H1 (cell line): ENCODE results near the gene MORC2. TPM values are rescaled to one million over a fixed set of nuclear protein-coding genes. Genes with fewer than 3 reads are reported as not detected.

Experiments
- CTCF ChIA-PET: fragments of 300-600 bp; sonication (Branson Sonifier 250); formaldehyde crosslinking; loops from one replicate; lab custom pipeline; 2021; ENCODE audit not compliant: partially characterized antibody; lab: Charles Lee
- POLR2A ChIA-PET: fragments of 300-600 bp; sonication (Branson Sonifier 250); formaldehyde crosslinking; loops from one replicate; lab custom pipeline; 2021; ENCODE audit warnings: inconsistent platforms; ENCODE audit not compliant: partially characterized antibody; lab: Charles Lee
- DNase-seq, 2 experiments: peaks; one replicate each; pipeline versions ENCODE4 v3.0.0 to v3.0.0-alpha.2; 2010 to 2022; ENCODE audit warnings: low spot score in 2 of 2, low read depth in 1 of 2, mixed read lengths in 1 of 2
- FAIRE-seq: peaks from 2 replicates; lab custom pipeline; 2011; peaks lifted over from hg19 to GRCh38; lab: Jason Lieb, UNC
- H2AFZ ChIP-seq: 2 replicates; pipeline ENCODE4 v1.8.1; 2012; ENCODE audit warnings: low read length, inconsistent platforms
- H2AK5ac ChIP-seq: 2 replicates; pipeline ENCODE4 v1.6.1; 2013; ENCODE audit warnings: low read depth, low read length
- H2BK120ac ChIP-seq: replicated peaks from 2 replicates; pipeline ENCODE3; 2013; ENCODE audit warnings: low read depth, low read length, inconsistent platforms
- H2BK12ac ChIP-seq: 2 replicates; pipeline ENCODE4 v1.6.1; 2013; ENCODE audit warnings: low read depth, low read length
- H2BK15ac ChIP-seq: 2 replicates; pipeline ENCODE4 v1.6.1; 2013; ENCODE audit warnings: low read length
- H2BK20ac ChIP-seq: 2 replicates; pipeline ENCODE4 v1.6.1; 2013; ENCODE audit warnings: low read length
- H2BK5ac ChIP-seq: 2 replicates; pipeline ENCODE4 v1.6.1; 2013; ENCODE audit warnings: low read depth, low read length
- H3K14ac ChIP-seq: 2 replicates; pipeline ENCODE4 v1.6.1; 2013; ENCODE audit warnings: inconsistent platforms; ENCODE audit not compliant: insufficient read length
- H3K18ac ChIP-seq: 2 replicates; pipeline ENCODE4 v1.6.1; 2013; ENCODE audit warnings: low read length; ENCODE audit errors: extremely low read depth
- H3K23ac ChIP-seq: 2 replicates; pipeline ENCODE4 v1.6.1; 2013; ENCODE audit warnings: inconsistent platforms; ENCODE audit not compliant: insufficient read length
- H3K23me2 ChIP-seq: 2 replicates; pipeline ENCODE4 v1.6.1; 2013; ENCODE audit warnings: low read depth, low read length
- H3K27ac ChIP-seq: 2 replicates; pipeline ENCODE4 v1.6.1; 2011; ENCODE audit warnings: low read depth, low read length, inconsistent platforms
- H3K27me3 ChIP-seq, 4 experiments: replicated peaks in 1 of 4; 1 replicate in 1 of 4; 2 replicates in 3 of 4; pipeline versions ENCODE4 v1.6.1 to v1.8.1; 2011 to 2013; ENCODE audit warnings: low read length in 3 of 4, mild to moderate bottlenecking in 3 of 4, inconsistent platforms in 2 of 4, mixed read lengths in 2 of 4, moderate library complexity in 1 of 4; ENCODE audit not compliant: control insufficient read depth in 3 of 4, insufficient read depth in 3 of 4; ENCODE audit errors: extremely low read depth in 1 of 4
- H3K36me3 ChIP-seq, 4 experiments: 2 replicates each; pipeline versions ENCODE4 v1.6.1 to v1.8.1; 2011 to 2013; ENCODE audit warnings: mild to moderate bottlenecking in 4 of 4, low read length in 3 of 4, moderate library complexity in 2 of 4, control low read depth in 1 of 4, inconsistent platforms in 1 of 4; ENCODE audit not compliant: insufficient read depth in 4 of 4, control insufficient read depth in 2 of 4
- H3K4ac ChIP-seq: replicated peaks from 2 replicates; pipeline ENCODE3; 2013; ENCODE audit warnings: low read length, low read depth, mixed read lengths, inconsistent platforms; ENCODE audit not compliant: insufficient read length
- H3K4me1 ChIP-seq, 4 experiments: replicated peaks in 1 of 4; 1 replicate in 1 of 4; 2 replicates in 3 of 4; pipeline versions ENCODE4 v1.6.1 to v1.8.1; 2011 to 2013; ENCODE audit warnings: low read length in 3 of 4, inconsistent platforms in 2 of 4, mixed read lengths in 1 of 4; ENCODE audit not compliant: insufficient read depth in 4 of 4, control insufficient read depth in 3 of 4
- H3K4me2 ChIP-seq, 2 experiments: 2 replicates each; pipeline versions ENCODE4 v1.6.1 to v1.8.1; 2011 to 2013; ENCODE audit warnings: low read depth in 2 of 2, low read length in 2 of 2, control low read depth in 1 of 2, inconsistent platforms in 1 of 2, mild to moderate bottlenecking in 1 of 2; ENCODE audit not compliant: insufficient read depth in 1 of 2
- H3K4me3 ChIP-seq, 4 experiments: fragments of 200-600, 300-600 bp in 1 of 4; sonication (generic), shearing (Covaris generic), sonication (Bioruptor Twin) in 1 of 4; 2 replicates each; pipeline versions ENCODE4 v1.5.1 to v1.8.1; 2011 to 2016; ENCODE audit warnings: low read length in 4 of 4, low read depth in 3 of 4, control low read depth in 2 of 4, inconsistent platforms in 2 of 4, mild to moderate bottlenecking in 2 of 4, mixed read lengths in 1 of 4, moderate library complexity in 1 of 4; ENCODE audit not compliant: insufficient read depth in 2 of 4; ENCODE audit errors: extremely low read depth in 1 of 4
- H3K56ac ChIP-seq: replicated peaks from 2 replicates; pipeline ENCODE3; 2013; ENCODE audit warnings: low read depth, mild to moderate bottlenecking, mixed read lengths, low read length, inconsistent platforms; ENCODE audit not compliant: insufficient read length
- H3K79me1 ChIP-seq: 2 replicates; pipeline ENCODE4 v1.6.1; 2013; ENCODE audit warnings: low read depth, low read length, control low read depth
- H3K79me2 ChIP-seq, 2 experiments: 2 replicates each; pipeline versions ENCODE4 v1.6.1 to v1.8.1; 2012 to 2013; ENCODE audit warnings: low read length in 2 of 2, mild to moderate bottlenecking in 2 of 2, inconsistent platforms in 1 of 2; ENCODE audit not compliant: insufficient read depth in 2 of 2, control insufficient read depth in 1 of 2
- H3K9ac ChIP-seq, 4 experiments: replicated peaks in 1 of 4; 1 replicate in 1 of 4; 2 replicates in 3 of 4; pipeline versions ENCODE4 v1.6.1 to v1.8.1; 2011 to 2013; ENCODE audit warnings: low read depth in 3 of 4, low read length in 3 of 4, control low read depth in 2 of 4, mild to moderate bottlenecking in 2 of 4, moderate library complexity in 2 of 4, inconsistent platforms in 1 of 4; ENCODE audit errors: extremely low read depth in 1 of 4
- H3K9me3 ChIP-seq, 2 experiments: 2 replicates each; pipeline versions ENCODE4 v1.6.1 to v1.8.1; 2012 to 2013; ENCODE audit warnings: mild to moderate bottlenecking in 2 of 2, moderate library complexity in 2 of 2, control low read depth in 1 of 2, inconsistent platforms in 1 of 2, low read depth in 1 of 2, low read length in 1 of 2, mixed read lengths in 1 of 2; ENCODE audit not compliant: insufficient read depth in 2 of 2
- H4K20me1 ChIP-seq, 2 experiments: replicated peaks in 1 of 2; 2 replicates each; pipeline versions ENCODE3 to v1.8.1; 2011 to 2013; ENCODE audit warnings: inconsistent platforms in 2 of 2, low read length in 2 of 2, mild to moderate bottlenecking in 1 of 2; ENCODE audit not compliant: insufficient read depth in 2 of 2, control insufficient read depth in 1 of 2
- H4K5ac ChIP-seq: 2 replicates; pipeline ENCODE4 v1.6.1; 2013; ENCODE audit warnings: low read length, low read depth, mixed read lengths, inconsistent platforms; ENCODE audit not compliant: insufficient read length
- H4K8ac ChIP-seq: 2 replicates; pipeline ENCODE4 v1.8.0; 2013; ENCODE audit warnings: mild to moderate bottlenecking, moderate library complexity, low read length, inconsistent platforms; ENCODE audit not compliant: insufficient read depth; ENCODE audit errors: extremely low read depth
- H4K91ac ChIP-seq: replicated peaks from 2 replicates; pipeline ENCODE3; 2013; ENCODE audit warnings: low read length, mixed read lengths, inconsistent platforms; ENCODE audit not compliant: insufficient read length
- ASH2L ChIP-seq: fragments of 200-600, 300-600 bp; sonication (generic); IDR thresholded peaks from one replicate; pipeline ENCODE4 v1.7.1; 2017; ENCODE audit warnings: low read length
- CBX5 ChIP-seq: fragments of 300-800, 300-1000 bp; sonication (generic); IDR thresholded peaks from 2 replicates; pipeline ENCODE4 v1.7.1; 2016; ENCODE audit warnings: antibody characterized with exemption, low read length, low read depth
- EZH2 ChIP-seq: fragments of 200-600 bp; sonication (generic); IDR thresholded peaks from 2 replicates; pipeline ENCODE4 v1.7.1; 2012; ENCODE audit warnings: low read depth, mild to moderate bottlenecking, moderate library complexity, low read length, inconsistent platforms; ENCODE audit not compliant: severe bottlenecking
- GABPA ChIP-seq: IDR thresholded peaks from 2 replicates; pipeline ENCODE4 v1.6.1; 2011; ENCODE audit warnings: mild to moderate bottlenecking, low read length, moderate library complexity, borderline replicate concordance; ENCODE audit not compliant: insufficient read depth
- KDM4A ChIP-seq: IDR thresholded peaks from one replicate; pipeline ENCODE4 v1.7.1; 2012; ENCODE audit warnings: low read depth, mild to moderate bottlenecking, moderate library complexity, low read length, inconsistent platforms; ENCODE audit not compliant: severe bottlenecking
- KDM5A ChIP-seq: fragments of 200-600 bp; IDR thresholded peaks from 2 replicates; pipeline ENCODE4 v1.7.1; 2012; ENCODE audit warnings: mild to moderate bottlenecking, low read length, inconsistent platforms, mixed read lengths
- PHF8 ChIP-seq: fragments of 200-600 bp; sonication (generic); conservative IDR thresholded peaks from 2 replicates; pipeline ENCODE4 v1.7.1; 2012; ENCODE audit warnings: low read depth, mild to moderate bottlenecking, inconsistent platforms, low read length, moderate library complexity
- SIN3A ChIP-seq, 2 experiments: IDR thresholded peaks in 1 of 2; conservative IDR thresholded peaks in 1 of 2; 2 replicates each; pipeline ENCODE4 v1.6.1; 2011 to 2012; ENCODE audit warnings: low read length in 2 of 2, improper control_type of control experiment in 1 of 2, low read depth in 1 of 2, mild to moderate bottlenecking in 1 of 2
- SIX5 ChIP-seq: IDR thresholded peaks from 2 replicates; pipeline ENCODE4 v1.6.1; 2011; ENCODE audit warnings: mild to moderate bottlenecking, low read depth, low read length
- SP4 ChIP-seq: IDR thresholded peaks from 2 replicates; pipeline ENCODE4 v1.6.1; 2012; ENCODE audit warnings: low read length, inconsistent platforms
- TAF7 ChIP-seq: optimal IDR thresholded peaks from 2 replicates; pipeline ENCODE3; 2011; ENCODE audit warnings: low read depth, mild to moderate bottlenecking, inconsistent platforms, low read length, moderate library complexity, borderline replicate concordance
- TCF12 ChIP-seq: IDR thresholded peaks from 2 replicates; pipeline ENCODE4 v1.6.1; 2011; ENCODE audit warnings: low read depth, mild to moderate bottlenecking, low read length
- ZNF274 ChIP-seq: IDR thresholded peaks from 2 replicates; pipeline ENCODE4 v1.7.0; 2012; ENCODE audit warnings: low read length, borderline replicate concordance; ENCODE audit errors: extremely low read depth
- WGBS, 2 experiments: shearing (Covaris generic) in 1 of 2; methylation state at CpG; one replicate each; pipeline versions ENCODE4 v1.1.6 to v1.1.7; 2013 to 2015; ENCODE audit warnings: low lambda C conversion rate in 2 of 2, mixed read lengths in 2 of 2, inconsistent platforms in 1 of 2, low coverage in 1 of 2, missing lambda C conversion rate in 1 of 2; ENCODE audit not compliant: insufficient replicate concordance in 2 of 2, insufficient coverage in 1 of 2, insufficient read length in 1 of 2; ENCODE audit errors: extremely low coverage in 1 of 2, missing lambda C conversion rate in 1 of 2; 5-methylcytosine and 5-hydroxymethylcytosine counted together
- polyA plus RNA-seq, 7 experiments: library from polyadenylated mRNA; depleted of rRNA in 3 of 7; stranded (reverse) in 5 of 7; unstranded in 2 of 7; fragments of >200 nt in 5 of 7; fragments of 200-250 nt in 2 of 7; gene quantifications; 1 replicate in 5 of 7; 2 replicates in 1 of 7; 4 replicates in 1 of 7; pipeline versions ENCODE4 v1.2.1 to v1.2.3, GENCODE V29; 2011 to 2013; ENCODE audit warnings: missing spikeins in 2 of 7, mixed read lengths in 2 of 7
- total RNA-seq: library from RNA; stranded (reverse); fragmentation: NEBNext Ultra II Directional; extraction: Animal tissue kit (Norgen Biotek cat#: 25700); gene quantifications from 2 replicates; pipeline ENCODE4 v1.2.1, GENCODE V29; 2021
- TF ChIP-seq, protein P1 (sequence below): IDR thresholded peaks from 2 replicates; pipeline ENCODE4 v1.6.1; 2012; ENCODE audit warnings: inconsistent platforms

Gene MORC2
- total and polyA plus RNA-seq, 2 of the 8 experiments (the other 6 are each of a cell fraction or from before 2014, with no cell fraction given): 15.4 to 68.0 TPM

DNA sequence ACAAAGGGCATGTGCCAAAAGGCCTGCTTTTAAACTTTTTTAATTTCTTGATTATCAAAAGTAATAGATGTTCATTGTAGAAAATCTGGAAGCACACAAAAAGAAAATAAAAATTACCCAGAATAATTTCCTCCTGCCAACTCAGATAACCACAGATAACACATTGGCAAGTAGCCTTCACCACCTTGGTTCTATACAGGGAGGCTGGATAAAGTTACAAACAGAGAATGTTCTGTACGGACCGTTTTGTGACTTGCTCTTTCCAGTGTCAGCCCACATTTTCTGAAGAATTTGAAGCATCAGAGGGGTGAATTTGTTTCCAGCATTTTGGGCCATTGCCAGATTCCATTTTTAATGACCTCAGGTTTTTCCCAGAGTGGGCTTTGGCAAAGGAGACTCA, 24.0 kb upstream of the MORC2 start:
- no peak overlapping the region for H3K4ac ChIP-seq
- no peak overlapping the region for H2BK20ac ChIP-seq
- WGBS, 2 experiments: 93% methylated on average over 2 of the region's 2 CpGs; no CpG with 5 or more reads in 1 of the 2 experiments
- H3K14ac ChIP-seq: no peak overlapping the region
- no peak overlapping the region for H3K56ac ChIP-seq
- H2BK5ac ChIP-seq: no peak overlapping the region
- no peak overlapping the region for H3K18ac ChIP-seq
- H2BK15ac ChIP-seq: no peak overlapping the region
- no peaks in the 10 kb centered on the region for H3K79me1 ChIP-seq
- H3K36me3 ChIP-seq: no peaks in the 10 kb centered on the region
- no peaks in the 10 kb centered on the region for H3K79me2 ChIP-seq
- no peak overlapping the region for H4K91ac ChIP-seq
- H2BK12ac ChIP-seq: no peak overlapping the region
- H2BK120ac ChIP-seq: no peak overlapping the region
- no peak overlapping the region for H3K4me2 ChIP-seq
- H3K9ac ChIP-seq: no peak overlapping the region
- H3K27me3 ChIP-seq: no peaks in the 10 kb centered on the region
- FAIRE-seq: no peak
- H3K4me1 ChIP-seq: no peaks in the 10 kb centered on the region
- H4K5ac ChIP-seq: no peak overlapping the region
- no peak overlapping the region for H3K27ac ChIP-seq
- H4K8ac ChIP-seq: no peak overlapping the region
- H3K4me3 ChIP-seq: no peak overlapping the region
- no peak overlapping the region for H3K23ac ChIP-seq
- no peak for DNase-seq
- no peak overlapping the region for H2AK5ac ChIP-seq
- H4K20me1 ChIP-seq: no peaks in the 10 kb centered on the region
- H3K9me3 ChIP-seq: peaks cover 3 to 4% of the 10 kb centered on the region in 2 experiments; a peak in 3 of 4 replicates
- ChIA-PET POLR2A (no interaction called here), CTCF (interaction anchor here (0.5 kb wide), 1 partner anchor 32 kb away, joined by 4 read pairs; no protein-coding TSS in a partner anchor)
- no peak overlapping the region for H2AFZ ChIP-seq
- no peaks in the 10 kb centered on the region for H3K23me2 ChIP-seq
- TF ChIP-seq GABPA: no peak
- no peak for TF ChIP-seq ASH2L
- TF ChIP-seq EZH2: no peak
- TF ChIP-seq SP4: no peak
- no peak for TF ChIP-seq TCF12
- TF ChIP-seq CBX5: no peak
- no peak for TF ChIP-seq KDM4A
- TF ChIP-seq KDM5A: no peak
- no peak for TF ChIP-seq SIN3A (conservative IDR thresholded peaks at IDR 0.05 in 1 of 2, IDR thresholded peaks at IDR 0.05 in 1 of 2; ENCODE audit: low read depth in 1 of 2, low read length in 2 of 2)
- no peak for TF ChIP-seq PHF8
- TF ChIP-seq SIX5: no peak
- TF ChIP-seq, protein P1, sequence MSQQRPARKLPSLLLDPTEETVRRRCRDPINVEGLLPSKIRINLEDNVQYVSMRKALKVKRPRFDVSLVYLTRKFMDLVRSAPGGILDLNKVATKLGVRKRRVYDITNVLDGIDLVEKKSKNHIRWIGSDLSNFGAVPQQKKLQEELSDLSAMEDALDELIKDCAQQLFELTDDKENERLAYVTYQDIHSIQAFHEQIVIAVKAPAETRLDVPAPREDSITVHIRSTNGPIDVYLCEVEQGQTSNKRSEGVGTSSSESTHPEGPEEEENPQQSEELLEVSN: no peak
- TF ChIP-seq ZNF274: no peak
- no peak for TF ChIP-seq TAF7
